D721Med (cell line): ENCODE results near the gene MPRIP.
A peak's percentile ranks its signal among the peaks of the same experiment; 100 is the strongest.
"Not testable (repeated sequence)": the region's sequence is repeated elsewhere in the genome, so short reads cannot be mapped to it uniquely, and the experiment has no call there.

ENCODE experiments used
- DNase-seq: peaks from one replicate; pipeline ENCODE4 v3.0.0; 2011; ENCODE audit warnings: low spot score; ENCODE audit not compliant: insufficient read length
- FAIRE-seq: peaks from 2 replicates; lab custom pipeline; 2011; peaks lifted over from hg19 to GRCh38; lab: Jason Lieb, UNC
- TF ChIP-seq, protein P1 (sequence below): IDR thresholded peaks from 2 replicates; pipeline ENCODE4 v1.5.1; 2012; ENCODE audit warnings: mild to moderate bottlenecking, control low read depth; ENCODE audit not compliant: insufficient read depth; ENCODE audit errors: missing control alignments

The MPRIP gene

DNA sequence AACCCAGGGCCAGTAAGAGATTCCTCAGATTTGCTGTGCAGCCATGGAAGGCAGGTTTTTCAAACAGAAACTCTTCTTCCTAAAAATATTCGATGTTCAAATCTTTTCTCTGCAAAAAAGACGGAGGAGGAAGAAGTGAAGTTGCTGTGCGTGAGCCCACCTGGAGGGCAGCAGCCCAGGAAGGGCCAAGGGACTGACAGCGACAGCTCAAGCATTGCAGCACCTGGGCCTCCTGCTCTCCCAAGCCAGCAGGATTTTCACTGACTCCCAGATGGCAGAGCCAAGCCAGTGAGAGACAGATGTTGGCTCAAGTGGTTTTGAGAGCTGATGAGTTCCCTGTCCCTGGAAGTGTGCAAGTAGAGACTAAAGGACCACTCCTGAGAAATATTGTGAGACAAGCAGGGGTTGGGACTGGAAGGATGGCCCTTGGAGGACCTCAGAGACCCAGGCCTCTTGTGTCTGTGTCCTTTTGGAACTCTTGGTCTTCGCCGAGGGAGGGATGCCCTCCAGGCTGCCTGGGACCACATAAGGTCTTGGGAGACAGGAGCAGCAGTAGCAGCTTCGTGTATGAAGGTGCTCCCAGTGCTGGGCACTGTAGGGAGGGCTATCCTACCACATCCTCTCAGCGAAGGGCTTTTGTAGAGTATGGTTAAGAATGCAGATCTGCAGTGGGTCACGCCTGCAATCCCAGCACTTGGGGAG, 41.0 kb upstream of the MPRIP start:
- TF ChIP-seq, protein P1, sequence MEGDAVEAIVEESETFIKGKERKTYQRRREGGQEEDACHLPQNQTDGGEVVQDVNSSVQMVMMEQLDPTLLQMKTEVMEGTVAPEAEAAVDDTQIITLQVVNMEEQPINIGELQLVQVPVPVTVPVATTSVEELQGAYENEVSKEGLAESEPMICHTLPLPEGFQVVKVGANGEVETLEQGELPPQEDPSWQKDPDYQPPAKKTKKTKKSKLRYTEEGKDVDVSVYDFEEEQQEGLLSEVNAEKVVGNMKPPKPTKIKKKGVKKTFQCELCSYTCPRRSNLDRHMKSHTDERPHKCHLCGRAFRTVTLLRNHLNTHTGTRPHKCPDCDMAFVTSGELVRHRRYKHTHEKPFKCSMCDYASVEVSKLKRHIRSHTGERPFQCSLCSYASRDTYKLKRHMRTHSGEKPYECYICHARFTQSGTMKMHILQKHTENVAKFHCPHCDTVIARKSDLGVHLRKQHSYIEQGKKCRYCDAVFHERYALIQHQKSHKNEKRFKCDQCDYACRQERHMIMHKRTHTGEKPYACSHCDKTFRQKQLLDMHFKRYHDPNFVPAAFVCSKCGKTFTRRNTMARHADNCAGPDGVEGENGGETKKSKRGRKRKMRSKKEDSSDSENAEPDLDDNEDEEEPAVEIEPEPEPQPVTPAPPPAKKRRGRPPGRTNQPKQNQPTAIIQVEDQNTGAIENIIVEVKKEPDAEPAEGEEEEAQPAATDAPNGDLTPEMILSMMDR = no peak
- DNase-seq (no peak), FAIRE-seq (no peak)

DNA sequence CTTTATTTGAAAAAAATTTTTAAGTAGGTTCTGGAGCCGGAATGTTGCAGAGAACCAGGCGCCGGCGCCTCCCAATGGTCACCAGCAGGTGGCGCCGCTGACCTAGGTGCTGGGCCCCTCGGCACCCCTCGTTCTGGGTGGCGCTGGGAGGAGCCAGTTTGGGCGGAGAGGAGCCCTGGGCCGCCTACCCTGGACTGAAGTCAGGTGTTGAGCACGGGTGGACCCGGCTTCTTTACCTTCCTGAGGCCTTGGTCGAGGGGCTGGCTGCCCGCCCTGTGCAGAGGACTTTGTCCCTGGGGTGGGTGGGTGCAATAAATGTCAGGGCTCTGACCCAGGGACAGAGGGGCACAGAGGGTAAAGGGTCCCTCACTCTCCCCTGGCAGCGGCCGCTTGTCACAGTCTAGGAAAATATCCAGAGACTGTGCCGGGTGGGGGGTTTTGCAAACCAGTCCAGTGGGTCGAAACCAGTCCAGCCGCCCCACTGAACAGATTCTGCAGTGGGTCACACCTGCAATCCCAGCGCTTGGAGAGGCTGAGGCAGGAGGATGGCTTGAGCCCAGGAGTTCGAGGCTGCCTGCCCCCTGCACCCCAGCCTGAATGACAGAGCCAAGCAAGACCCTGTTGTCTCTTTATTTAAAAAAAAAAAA, 40.3 kb upstream of the MPRIP start:
- DNase-seq = peak; percentile 72
- no peak for FAIRE-seq
- TF ChIP-seq, protein P1 = peak; percentile 60

DNA sequence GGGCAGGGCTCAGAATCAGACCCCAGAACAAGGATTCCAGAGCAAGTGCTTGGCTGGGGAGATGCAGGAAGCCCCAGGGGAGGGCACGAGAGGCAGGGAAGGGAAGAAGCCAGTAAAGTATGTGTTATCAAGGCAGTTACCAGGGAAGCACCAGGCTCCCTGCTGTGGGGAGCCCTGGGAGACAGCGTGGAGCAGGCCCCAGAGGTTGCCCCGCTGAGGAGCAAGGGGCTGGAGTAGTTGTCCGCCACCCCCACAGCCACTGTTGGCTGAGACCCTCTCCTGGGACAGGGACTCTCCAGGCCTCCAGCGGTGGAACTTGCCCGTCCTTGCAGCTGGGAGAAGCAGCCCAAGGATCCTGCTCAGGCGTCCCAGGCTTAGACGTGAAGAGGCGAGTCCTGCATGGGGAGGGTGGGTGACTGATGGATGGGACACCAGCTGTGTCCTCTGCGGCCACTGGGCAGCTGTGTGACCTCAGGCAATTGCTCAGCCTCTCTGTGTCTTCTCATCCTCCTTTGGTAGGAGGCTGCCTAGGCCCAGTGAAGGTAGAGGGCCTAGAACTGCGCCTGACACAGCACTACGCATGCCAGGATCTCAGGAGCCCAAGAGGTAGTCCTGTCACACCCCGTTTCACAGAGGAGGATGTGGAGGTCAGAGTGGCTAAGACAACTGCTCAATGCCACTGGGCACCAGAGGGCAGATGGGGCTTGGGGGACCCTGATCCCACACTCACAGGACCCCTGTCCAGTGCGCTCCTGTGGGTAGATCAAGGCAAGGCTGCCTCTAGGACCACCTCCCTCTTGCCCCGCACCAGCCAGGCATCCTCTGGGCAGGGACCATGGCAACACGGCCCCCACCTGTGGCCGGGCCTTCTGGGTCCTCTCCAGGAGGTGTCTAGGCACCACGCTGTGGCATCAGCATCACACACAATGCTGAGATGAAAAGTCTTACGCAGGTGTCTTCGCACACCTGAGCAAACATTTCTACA, 39.2 kb upstream of the MPRIP start:
- not testable (repeated sequence) for DNase-seq, FAIRE-seq

DNA sequence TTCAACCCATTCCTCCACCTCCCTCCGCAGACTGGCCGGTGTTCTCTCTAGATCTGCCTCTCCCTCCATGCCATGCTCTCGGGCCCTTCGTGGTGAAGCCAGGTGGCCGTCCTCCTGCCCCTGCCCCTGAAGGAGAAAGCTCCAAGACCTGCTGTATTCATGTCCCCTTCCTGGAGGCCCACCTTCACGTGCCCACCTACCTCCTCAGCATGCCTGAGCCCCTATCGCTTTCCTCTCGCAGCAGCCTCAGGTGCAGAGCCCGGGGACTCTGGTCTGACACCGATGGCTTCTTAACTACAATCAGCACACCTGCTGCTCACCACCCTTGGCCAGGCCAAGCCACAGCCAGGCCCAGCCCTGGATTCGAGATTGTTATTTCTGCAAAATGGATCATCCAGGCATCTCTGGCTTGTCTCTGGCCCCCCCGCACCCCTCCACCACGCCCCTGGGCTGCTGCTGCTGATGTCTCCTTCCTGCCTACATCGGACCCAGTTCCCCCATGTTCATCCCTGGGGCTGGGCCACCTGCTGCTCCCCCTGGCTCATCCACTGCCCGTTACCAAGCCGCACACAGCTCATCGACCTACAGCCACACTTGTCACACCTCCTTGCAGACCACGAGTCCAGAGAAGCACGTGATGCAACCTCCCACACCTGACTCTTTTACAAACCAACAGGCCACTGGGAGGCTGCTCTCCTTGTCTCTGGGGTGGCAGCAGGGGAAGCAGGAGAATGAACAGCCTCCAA, 37.8 kb upstream of the MPRIP start:
- TF ChIP-seq, protein P1 = no peak
- DNase-seq = no peak
- FAIRE-seq = no peak

DNA sequence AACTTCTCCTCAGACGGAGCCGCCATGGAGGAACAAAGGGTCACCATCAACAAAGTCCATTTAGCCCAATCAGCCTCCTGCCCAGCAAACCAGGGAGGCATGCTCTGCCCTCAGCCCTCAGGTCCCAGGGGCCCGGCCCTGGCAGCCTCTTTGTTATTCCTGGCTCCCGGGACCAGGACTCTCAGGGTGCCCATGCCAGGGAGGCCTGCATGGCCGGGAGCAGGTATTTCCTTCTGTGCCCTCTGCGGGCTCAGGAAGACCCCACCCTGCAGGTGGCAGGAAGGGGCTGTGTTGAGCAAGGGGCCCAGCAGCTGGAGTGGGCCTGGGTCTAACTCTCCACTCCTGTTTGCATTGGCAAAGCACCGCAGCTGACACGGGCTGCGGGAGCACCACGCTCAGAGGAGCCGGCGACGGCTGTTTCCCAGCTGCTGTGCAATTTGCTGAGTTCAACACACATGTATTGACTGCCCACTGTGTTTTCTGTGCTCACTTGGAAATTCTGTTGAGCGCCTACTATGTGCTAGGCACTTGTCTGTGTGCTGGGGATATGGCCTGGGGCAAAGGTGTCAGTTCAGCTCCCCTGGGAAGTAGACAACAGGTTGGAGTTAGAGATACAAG, 37.2 kb upstream of the MPRIP start:
- FAIRE-seq, DNase-seq: not testable (repeated sequence)

DNA sequence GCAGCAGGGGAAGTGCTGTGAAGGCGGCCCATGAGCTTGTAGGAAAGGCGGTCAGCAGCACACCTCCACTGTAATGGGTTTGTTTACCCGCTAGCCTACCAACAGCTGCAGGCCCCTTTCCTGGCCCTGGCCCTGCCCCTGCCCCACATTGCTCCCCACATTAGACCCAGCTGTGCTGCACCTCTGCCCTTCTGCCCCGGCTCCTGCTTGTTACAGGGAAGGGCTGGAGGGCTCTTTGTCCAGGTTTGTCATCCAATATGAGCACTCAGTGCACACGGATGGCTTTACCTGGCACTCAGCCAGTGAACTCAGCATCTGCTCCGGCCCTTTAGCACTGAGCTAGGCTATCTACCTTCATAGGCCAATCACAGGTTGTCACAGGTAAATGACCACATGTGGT, 34.4 kb upstream of the MPRIP start:
- FAIRE-seq, DNase-seq: not testable (repeated sequence)

DNA sequence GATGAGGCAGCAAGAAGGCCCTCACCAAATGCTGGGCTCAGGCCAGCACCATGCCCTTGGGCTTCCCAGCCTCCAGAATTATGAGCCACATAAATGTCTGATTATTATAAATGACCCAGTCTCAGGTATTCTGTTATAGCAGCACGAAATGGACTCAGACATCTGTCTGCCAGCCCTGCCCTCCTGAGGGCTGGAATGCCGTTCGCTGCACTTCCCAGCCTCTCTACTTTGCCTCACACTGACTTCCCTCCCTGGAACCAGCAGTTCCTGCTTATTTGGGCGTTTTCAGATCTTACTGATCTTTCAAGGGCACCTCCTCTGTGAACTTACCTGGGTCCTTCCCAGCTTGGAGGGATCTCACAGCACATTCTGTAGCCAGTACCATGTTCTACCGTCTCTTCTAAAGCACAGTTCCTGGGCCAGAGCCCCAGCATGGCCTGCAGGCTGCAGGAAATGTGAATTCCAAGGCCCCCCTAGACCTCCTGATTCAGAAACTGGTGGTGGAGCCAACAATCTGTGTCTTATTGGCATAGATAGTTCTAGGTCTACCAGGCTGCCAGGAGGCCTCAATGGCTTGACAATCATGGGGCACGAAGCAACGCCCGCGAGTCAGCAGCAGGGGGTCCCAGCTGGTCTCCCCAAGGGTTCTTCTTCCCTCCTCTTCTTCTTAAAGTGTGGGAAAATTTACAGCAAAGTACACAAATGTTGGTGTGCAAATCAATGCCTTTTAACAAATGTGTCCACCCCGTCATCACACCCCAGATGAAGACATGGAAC, 33.4 kb upstream of the MPRIP start:
- FAIRE-seq, DNase-seq: not testable (repeated sequence)

DNA sequence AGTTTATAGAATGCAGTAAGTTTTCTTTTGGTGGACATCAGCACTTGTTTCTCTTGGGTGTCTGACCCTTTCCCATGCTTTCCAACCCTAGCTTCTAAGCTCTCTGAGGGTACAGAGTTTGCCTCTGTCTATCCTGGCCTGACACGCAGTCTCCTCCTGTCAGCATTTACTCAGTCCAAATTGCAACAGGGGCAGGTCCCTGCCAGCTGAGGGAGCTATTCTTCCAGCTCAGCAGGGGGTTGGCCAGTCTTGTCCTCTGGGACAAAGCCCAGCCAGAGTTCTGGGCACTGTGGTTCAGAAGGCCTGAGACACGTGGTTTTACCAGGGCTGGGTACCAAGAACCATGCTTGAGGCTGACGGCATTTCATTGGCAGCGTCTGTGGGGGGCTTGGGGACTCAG, 32.3 kb upstream of the MPRIP start:
- not testable (repeated sequence) for DNase-seq, FAIRE-seq

DNA sequence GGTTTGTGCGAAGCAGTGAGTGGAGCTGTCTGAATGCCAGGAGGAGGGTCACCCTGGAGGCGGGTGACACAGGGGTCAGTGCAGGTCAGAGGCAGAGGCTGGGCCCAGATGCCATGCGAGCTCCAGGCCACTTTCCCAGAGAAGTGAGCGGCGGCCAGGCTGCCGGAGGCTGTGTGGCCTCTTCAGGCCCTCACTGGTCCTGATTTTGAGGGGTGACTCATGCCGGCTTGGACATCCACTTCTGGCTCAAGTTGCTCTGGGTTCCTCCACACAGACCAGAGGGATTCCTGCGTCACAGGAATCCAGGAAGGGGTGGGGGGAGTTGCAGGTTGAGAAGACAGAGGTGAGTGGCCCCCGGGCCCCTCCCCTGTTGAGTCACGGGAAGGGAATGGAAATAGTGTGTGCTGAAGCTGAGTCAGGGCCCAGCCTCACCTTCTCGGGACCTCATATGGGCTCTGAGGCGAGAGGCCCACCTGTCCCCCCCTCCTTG, 31.7 kb upstream of the MPRIP start:
- DNase-seq, FAIRE-seq: not testable (repeated sequence)

DNA sequence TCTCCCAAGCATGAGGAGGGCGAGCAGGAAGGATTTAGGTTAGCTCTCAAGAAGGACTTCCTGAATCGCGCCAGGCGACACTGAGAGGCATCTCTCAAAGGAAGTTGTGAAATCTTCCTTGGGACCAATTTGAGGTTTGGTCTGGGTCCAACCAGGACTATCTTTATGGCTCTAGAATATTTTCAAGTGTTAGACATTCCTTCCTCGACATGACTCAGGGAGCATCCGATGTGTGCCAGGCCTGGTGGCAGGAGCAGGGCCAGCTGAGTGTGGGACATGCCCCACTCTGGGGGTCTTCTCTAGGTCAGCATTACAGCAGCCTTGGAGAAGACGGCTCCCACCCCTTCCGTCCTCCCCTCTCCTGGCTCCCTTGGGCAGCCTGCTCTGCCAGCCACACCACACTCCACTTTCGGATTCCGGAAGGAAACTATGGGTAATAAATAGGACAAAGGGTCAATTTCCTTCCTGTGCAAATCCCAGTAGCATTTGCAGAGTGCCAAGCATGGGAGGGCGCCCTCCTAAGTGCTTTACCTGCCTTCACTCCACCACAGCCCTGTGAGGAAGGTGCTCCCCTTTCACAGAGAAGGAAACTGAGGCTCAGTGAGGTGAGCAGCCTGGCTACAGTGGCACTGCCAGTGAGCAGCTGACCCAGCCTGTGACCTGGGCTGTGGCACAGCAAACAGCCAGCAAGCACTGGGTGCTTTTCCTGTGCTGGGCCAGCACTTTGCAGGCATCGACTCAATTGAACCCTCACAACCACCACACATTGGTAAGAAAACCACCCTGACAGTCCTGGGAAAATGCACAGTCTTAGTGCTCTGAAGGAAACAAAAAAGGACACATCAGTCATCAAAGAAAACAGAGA, 31.0 kb upstream of the MPRIP start:
- DNase-seq, FAIRE-seq: not testable (repeated sequence)

DNA sequence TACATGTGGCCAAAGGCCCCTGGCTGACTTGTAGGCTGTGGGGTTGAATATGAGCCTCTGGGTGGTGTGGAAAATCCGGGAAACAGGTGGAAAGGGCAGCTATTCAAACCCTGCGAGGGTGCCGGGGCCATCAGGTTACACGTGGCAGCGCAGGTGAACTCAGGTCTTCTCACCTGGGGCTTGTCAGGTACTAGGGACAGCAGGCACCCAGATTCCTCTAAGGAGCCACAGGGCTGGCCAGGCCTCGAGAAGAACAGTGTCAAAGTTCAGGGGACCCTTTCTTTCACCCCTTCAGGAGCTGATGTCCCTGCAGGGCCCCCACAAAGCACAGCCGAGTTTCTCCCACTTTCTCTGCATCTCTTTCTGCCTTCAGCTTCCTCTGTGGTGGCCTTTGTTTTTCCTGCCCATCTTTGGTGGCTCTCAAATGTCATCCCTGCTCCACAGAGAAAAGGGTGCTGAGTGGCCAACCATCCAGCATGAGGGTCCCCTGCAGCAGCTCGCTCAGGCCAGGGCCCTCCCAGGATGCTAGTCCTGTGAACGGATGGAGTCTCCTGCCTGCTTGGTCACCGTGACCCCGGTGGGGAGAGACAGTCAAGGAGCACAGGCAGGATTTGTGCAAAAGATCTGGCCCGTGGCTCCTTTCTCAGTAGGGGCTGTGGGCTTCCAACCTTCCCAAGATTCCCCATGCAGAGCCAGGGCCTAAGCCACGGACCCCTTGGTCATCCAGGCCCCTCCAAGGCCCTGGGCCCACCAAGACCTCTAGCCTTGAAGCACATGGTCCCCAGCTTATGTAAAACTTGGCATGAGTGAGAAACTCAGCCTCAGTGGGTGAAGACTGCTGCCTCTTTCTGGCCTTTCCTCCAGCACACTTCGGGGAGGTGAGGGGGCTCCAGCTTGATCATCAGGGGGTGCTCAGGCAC, 28.2 kb upstream of the MPRIP start:
- DNase-seq, FAIRE-seq: not testable (repeated sequence)

DNA sequence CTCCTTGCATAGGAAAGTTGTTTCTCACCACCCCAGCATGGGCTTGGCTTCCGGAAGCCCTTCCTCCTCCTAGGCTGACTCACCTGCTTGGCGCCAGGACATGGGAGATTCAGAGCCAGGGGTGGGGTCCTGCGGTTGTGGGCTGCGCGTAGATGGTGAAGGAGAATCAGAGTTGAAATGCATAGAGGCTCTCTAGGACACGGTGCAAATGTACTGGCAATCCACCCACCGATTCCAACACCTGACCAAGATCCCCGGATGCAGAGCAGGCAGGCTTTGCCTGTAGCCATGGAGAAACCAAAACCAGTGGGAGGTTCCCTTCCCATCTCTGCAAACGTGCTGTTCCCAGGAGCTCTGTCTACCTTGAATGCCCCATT, 27.5 kb upstream of the MPRIP start:
- DNase-seq, FAIRE-seq: not testable (repeated sequence)
